A673 (cell line): ENCODE results near the gene APAF1.

Experiments used
- EZH2 ChIP-seq: fragments of 200-600 bp; sonication (generic); IDR thresholded peaks from 2 replicates; pipeline ENCODE4 v1.6.1; 2017; ENCODE audit warnings: borderline replicate concordance, low read depth, mild to moderate bottlenecking, mixed read lengths, antibody characterized with exemption, low read length; ENCODE audit not compliant: poor library complexity, severe bottlenecking
- TF ChIP-seq, protein P1 (sequence below): fragments of 300-800, 200-600 bp; sonication (generic); conservative IDR thresholded peaks from 2 replicates; pipeline ENCODE4 v1.5.1; 2017; ENCODE audit warnings: low read depth, mild to moderate bottlenecking, antibody characterized with exemption, low read length, moderate library complexity, mixed read lengths

- TF ChIP-seq, protein P1, sequence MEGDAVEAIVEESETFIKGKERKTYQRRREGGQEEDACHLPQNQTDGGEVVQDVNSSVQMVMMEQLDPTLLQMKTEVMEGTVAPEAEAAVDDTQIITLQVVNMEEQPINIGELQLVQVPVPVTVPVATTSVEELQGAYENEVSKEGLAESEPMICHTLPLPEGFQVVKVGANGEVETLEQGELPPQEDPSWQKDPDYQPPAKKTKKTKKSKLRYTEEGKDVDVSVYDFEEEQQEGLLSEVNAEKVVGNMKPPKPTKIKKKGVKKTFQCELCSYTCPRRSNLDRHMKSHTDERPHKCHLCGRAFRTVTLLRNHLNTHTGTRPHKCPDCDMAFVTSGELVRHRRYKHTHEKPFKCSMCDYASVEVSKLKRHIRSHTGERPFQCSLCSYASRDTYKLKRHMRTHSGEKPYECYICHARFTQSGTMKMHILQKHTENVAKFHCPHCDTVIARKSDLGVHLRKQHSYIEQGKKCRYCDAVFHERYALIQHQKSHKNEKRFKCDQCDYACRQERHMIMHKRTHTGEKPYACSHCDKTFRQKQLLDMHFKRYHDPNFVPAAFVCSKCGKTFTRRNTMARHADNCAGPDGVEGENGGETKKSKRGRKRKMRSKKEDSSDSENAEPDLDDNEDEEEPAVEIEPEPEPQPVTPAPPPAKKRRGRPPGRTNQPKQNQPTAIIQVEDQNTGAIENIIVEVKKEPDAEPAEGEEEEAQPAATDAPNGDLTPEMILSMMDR = no peak
- TF ChIP-seq EZH2 = no peak
Measured at GRCh38 chr12:98750511-98750910, 105.4 kb downstream of the APAF1 start.
